Heart left ventricle (tissue), 16 donors: Measurements from ENCODE around the gene RSPH6A. TPM values are rescaled to one million over a fixed set of nuclear protein-coding genes. Genes with fewer than 3 reads are reported as not detected.
A peak's percentile ranks its signal among the peaks of the same experiment; 100 is the strongest.

ENCODE experiments used
- ATAC-seq, 4 donors: fragments of 200-7000 bp; cut with Tn5 transposase; one replicate each; pipeline ENCODE4 v1.9.1; 2020 to 2022; ENCODE audit warnings: moderate library complexity in 4 of 4, mild to moderate bottlenecking in 3 of 4, moderate number of reproducible peaks in 1 of 4
- DNase-seq, 5 donors: peaks; one replicate each; pipeline ENCODE4 v3.0.0-alpha.2; 2020
- H3K27ac ChIP-seq, 12 donors: fragments of 200-600 bp; sonication (generic) in 4 of 12; one replicate each; pipeline versions ENCODE4 v1.5.0 to v1.8.0; 2016 to 2022; ENCODE audit warnings: mild to moderate bottlenecking in 2 of 12
- H3K27me3 ChIP-seq, 9 donors: fragments of 200-600 bp; sonication (generic) in 2 of 9; one replicate each; pipeline versions ENCODE4 v1.5.1 to v1.8.0; 2016 to 2022; ENCODE audit warnings: mild to moderate bottlenecking in 3 of 9
- H3K36me3 ChIP-seq, 9 donors: fragments of 200-600 bp; sonication (generic) in 2 of 9; one replicate each; pipeline versions ENCODE4 v1.5.0 to v1.8.0; 2018 to 2022; ENCODE audit warnings: mild to moderate bottlenecking in 2 of 9
- H3K4me1 ChIP-seq, 12 donors: fragments of 200-600 bp; sonication (generic) in 4 of 12; one replicate each; pipeline versions ENCODE4 v1.5.0 to v1.8.0; 2016 to 2022; ENCODE audit warnings: mild to moderate bottlenecking in 3 of 12
- H3K4me3 ChIP-seq, 12 donors: fragments of 200-600 bp; sonication (generic) in 4 of 12; one replicate each; pipeline versions ENCODE4 v1.5.0 to v1.8.0; 2017 to 2022; ENCODE audit warnings: mild to moderate bottlenecking in 9 of 12, moderate library complexity in 4 of 12
- H3K9me3 ChIP-seq, 12 donors: fragments of 200-600 bp; sonication (generic) in 4 of 12; one replicate each; pipeline versions ENCODE4 v1.5.0 to v1.8.0; 2016 to 2022; ENCODE audit warnings: mild to moderate bottlenecking in 1 of 12
- CTCF ChIP-seq, 12 donors: fragments of 200-600 bp; sonication (generic) in 4 of 12; IDR thresholded peaks; one replicate each; pipeline versions ENCODE4 v1.5.0 to v1.8.0; 2018 to 2022; ENCODE audit warnings: antibody characterized with exemption in 12 of 12, mild to moderate bottlenecking in 5 of 12
- POLR2A ChIP-seq, 2 donors: fragments of 450-650 bp; IDR thresholded peaks; one replicate each; pipeline ENCODE4 v1.6.1; 2017; ENCODE audit warnings: antibody characterized with exemption in 2 of 2, mild to moderate bottlenecking in 2 of 2, moderate library complexity in 2 of 2
- whole genome bisulfite sequencing, 4 donors: extraction: QIAGEN DNeasy Blood & Tissue Kit in 2 of 4; methylation state at CpG; one replicate each; pipeline versions ENCODE4 v1.1.5 to v1.1.7; 2013 to 2018; 5-methylcytosine and 5-hydroxymethylcytosine counted together
- intact Hi-C, 10 donors: fragments of 100-400 bp; cut with DNase I; formaldehyde crosslinking; loops; one replicate each; pipeline versions ENCODE4 v1.11.1 to v1.14.2; 2022
- polyA plus RNA-seq, 2 donors: library from polyadenylated mRNA; stranded (reverse); fragments of 200-250 nt; gene quantifications; one replicate each; pipeline ENCODE4 v1.2.3, GENCODE V29; 2013
- total RNA-seq, 9 donors: library from RNA; depleted of rRNA in 2 of 9; stranded (reverse); fragments of >200 nt in 2 of 9; fragmentation: NEBNext Ultra II Directional in 3 of 9; extraction: Animal tissue kit (Norgen Biotek cat#: 25700) in 3 of 9; gene quantifications; one replicate each; pipeline versions ENCODE4 v1.1.0 to v1.2.4, GENCODE V29; 2016 to 2023
- donor health status: ischemic (EF 13 %, LVEDD 7.1; RV severe dilation, severe dysfunction).
- donor health status: healthy with polysubstance abuse.
- donor health status: DM: no; HTN: yes; CAD: no.
- donor health status: DM: no; HTN: no; CAD: no.
- donor health status: ischemic (EF 25% LVEDD 6.9; RV normal size, moderate dysfunction).
- donor health status: ischemic (EF 25% LVEDD 5.7; RV mildly dilated, moderate dysfunction).
- donor health status: healthy.
- donor health status: DM: yes; HTN: yes; CAD: no.
- donor health status: ischemic (EF 35%, LVEDD 5.7; RV mildly dilated, moderate dysfunction).
- donor health status: nonischemic (EF 11% LVEDD 7.7; RV severe dilation, severe dysfunction).
- donor health status: DM: yes; HTN: yes; CAD: no.
- donor health status: PGD.
- donor health status: ischemic (EF 29% LVEDD 5.4; RV normal size, mild dysfunction).
- donor health status: nonischemic (EF 23%, LVEDD 6.1; RV moderate dilation, normal function).

The RSPH6A gene
- total and polyA plus RNA-seq, 11 donors = not detected

- peak overlapping the region in 10 of 12 donors; percentile 42 to 98 (median 96) for H3K27ac ChIP-seq
- ATAC-seq (no peak), DNase-seq (no peak)
- TF ChIP-seq CTCF (IDR thresholded peaks at IDR 0.05) (no peak), POLR2A (IDR thresholded peaks at IDR 0.05) (no peak)
- no peaks in the 10 kb centered on the region for H3K9me3 ChIP-seq
- H3K4me3 ChIP-seq = no peak overlapping the region
- H3K36me3 ChIP-seq = peaks cover 0 to 49% (median 40%) of the 10 kb centered on the region in 9 donors
- peaks cover 0 to 74% (median 0%) of the 10 kb centered on the region in 9 donors for H3K27me3 ChIP-seq
- intact Hi-C loops = no loop called here
- peaks cover 0 to 87% (median 47%) of the 10 kb centered on the region in 12 donors for H3K4me1 ChIP-seq
- 35 to 47% (median 43%) methylated on average over 4 to 5 of the region's 5 CpGs for WGBS, 4 donors
Observed at GRCh38 chr19:45785097-45785496, 30.0 kb downstream of the RSPH6A start.

- Histone ChIP-seq H3K4me3 (no peak overlapping the region), H3K9me3 (no peaks in the 10 kb centered on the region), H3K27me3 (peaks cover 0 to 75% (median 0%) of the 10 kb centered on the region in 9 donors), H3K4me1 (peaks cover 0 to 92% (median 52%) of the 10 kb centered on the region in 12 donors), H3K36me3 (peaks cover 0 to 42% (median 33%) of the 10 kb centered on the region in 9 donors), H3K27ac (peak overlapping the region; percentile 74 to 98 (median 95))
- DNase-seq (no peak), ATAC-seq (no peak)
- no peak for TF ChIP-seq POLR2A (IDR thresholded peaks at IDR 0.05)
- no peak for TF ChIP-seq CTCF (IDR thresholded peaks at IDR 0.05)
- intact Hi-C loops = no loop called here
- 63 to 78% (median 74%) methylated on average over 3 to 4 of the region's 4 CpGs for WGBS, 4 donors
Observed at GRCh38 chr19:45784096-45784495, 31.0 kb downstream of the RSPH6A start.

GRCh38 chr19:45782820-45783785, 32.0 kb downstream of the RSPH6A start:
- intact Hi-C loops = no loop called here

More at GRCh38 chr19:45782820-45783785, 32.0 kb downstream of the RSPH6A start:
- H3K4me1 ChIP-seq = peaks cover 0 to 84% (median 51%) of the 10 kb centered on the region in 12 donors
- peaks cover 0 to 42% (median 28%) of the 10 kb centered on the region in 9 donors for H3K36me3 ChIP-seq
- peak overlapping the region; percentile 74 to 98 (median 95) for H3K27ac ChIP-seq
- ATAC-seq (peak; percentile 64 to 86 (median 77)), DNase-seq (peak; percentile 83 to 92 (median 85))
- H3K27me3 ChIP-seq = peaks cover 0 to 74% (median 0%) of the 10 kb centered on the region in 9 donors
- TF ChIP-seq POLR2A (IDR thresholded peaks at IDR 0.05) (peak in 1 of 2 donors; percentile 53), CTCF (IDR thresholded peaks at IDR 0.05) (peak in 5 of 12 donors; percentile 15 to 40 (median 18))
- peak overlapping the region in 10 of 12 donors; percentile 55 to 92 (median 68) for H3K4me3 ChIP-seq
- WGBS, 4 donors = 30 to 43% (median 37%) methylated on average over 18 to 26 of the region's 26 CpGs
- H3K9me3 ChIP-seq = no peaks in the 10 kb centered on the region
